Thoracic aorta (tissue), 2 donors: ENCODE measurements around the gene SMARCB1. TPM values are rescaled to one million over a fixed set of nuclear protein-coding genes. Genes with fewer than 3 reads are reported as not detected.

Experiments
- ATAC-seq: fragments of 150-250 bp; one replicate; pipeline ENCODE4 v1.8.0; 2017; ENCODE audit warnings: low read depth; ENCODE audit not compliant: insufficient number of reproducible peaks, low FRiP score
- DNase-seq: peaks from one replicate; pipeline ENCODE4 v3.0.0-alpha.2; 2020; ENCODE audit warnings: low spot score
- H3K27ac ChIP-seq, 2 donors: fragments of 200-600 bp; sonication (generic); 1 replicate in 1 of 2; 2 replicates in 1 of 2; pipeline ENCODE4 v1.5.1; 2016; ENCODE audit warnings: mild to moderate bottlenecking in 2 of 2, moderate library complexity in 2 of 2
- H3K27me3 ChIP-seq: fragments of 200-600 bp; sonication (generic); replicated peaks from 2 replicates; pipeline ENCODE4 v1.6.0; 2016; ENCODE audit warnings: mild to moderate bottlenecking; ENCODE audit not compliant: insufficient read depth
- H3K36me3 ChIP-seq: fragments of 200-600 bp; sonication (generic); one replicate; pipeline ENCODE4 v1.5.1; 2016
- H3K4me1 ChIP-seq, 2 donors: fragments of 200-600 bp; sonication (generic); 1 replicate in 1 of 2; 2 replicates in 1 of 2; pipeline versions ENCODE4 v1.5.1 to v1.6.0; 2016; ENCODE audit warnings: low read depth in 2 of 2, mild to moderate bottlenecking in 1 of 2; ENCODE audit not compliant: control insufficient read depth in 1 of 2
- H3K4me3 ChIP-seq: fragments of 200-600 bp; sonication (generic); 2 replicates; pipeline ENCODE4 v1.5.1; 2016; ENCODE audit warnings: mild to moderate bottlenecking
- H3K9me3 ChIP-seq: fragments of 200-600 bp; sonication (generic); 2 replicates; pipeline ENCODE4 v1.5.1; 2016
- total RNA-seq, 2 donors: library from RNA; depleted of rRNA; stranded (reverse); fragments of >200 nt; gene quantifications; one replicate each; pipeline versions ENCODE4 v1.1.0 to v1.2.3, GENCODE V29; 2016
- TF ChIP-seq, protein P1 (sequence below): fragments of 200-600 bp; sonication (generic); IDR thresholded peaks from one replicate; pipeline ENCODE4 v1.5.1; 2019; ENCODE audit warnings: antibody characterized with exemption

SMARCB1 gene
- total RNA-seq, 2 donors from 2014 or later, result 43.5 to 50.0 TPM

DNA sequence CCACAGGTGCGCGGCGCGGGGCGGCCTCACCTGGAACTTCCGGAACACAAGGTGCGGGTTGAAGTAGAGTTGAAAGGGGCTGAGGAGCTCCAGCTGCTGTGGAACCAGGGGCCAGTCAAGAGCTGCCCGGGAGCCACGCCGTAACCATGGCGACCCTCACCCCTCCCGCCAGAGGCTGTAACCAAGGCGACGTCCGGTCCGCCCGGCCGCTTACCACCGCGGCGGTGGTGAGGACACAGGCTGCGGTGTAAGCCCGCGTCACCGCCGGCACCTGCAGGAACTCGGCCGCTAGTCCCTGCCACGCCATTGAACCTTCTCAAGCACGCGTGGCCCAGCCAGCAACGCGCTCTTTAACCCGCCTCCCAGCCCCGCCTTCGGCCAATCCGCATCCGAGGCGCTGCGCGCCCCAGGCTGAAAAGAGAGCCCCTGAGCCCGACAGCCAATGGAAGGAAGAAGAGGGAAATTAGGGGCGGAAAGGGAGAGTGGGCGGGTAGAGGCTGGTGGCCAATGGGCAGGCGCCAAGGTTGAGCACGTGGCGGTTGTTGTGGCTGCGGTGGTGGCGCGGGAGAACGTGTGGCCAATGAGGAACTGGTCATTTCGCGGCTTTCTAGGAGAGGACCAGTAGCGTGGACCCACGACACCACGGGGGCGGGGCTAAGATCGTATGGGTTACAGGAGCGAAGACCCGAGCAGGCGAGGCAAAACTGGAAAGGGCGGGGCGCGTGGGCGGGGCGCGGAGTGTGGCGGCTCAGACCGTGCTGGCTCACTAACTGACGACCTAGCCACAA lies 52.1 kb downstream of the SMARCB1 start, which contains the start of gene DERL3:
TSS of gene DERL3 (minus strand) at position 326 of the 788 bp plus-strand sequence. CDS start at position 307, 19 bp downstream.
- Histone ChIP-seq H3K27me3 (no peaks in the 10 kb centered on the region), H3K9me3 (no peaks in the 10 kb centered on the region), H3K36me3 (no peaks in the 10 kb centered on the region), H3K27ac (no peak within 1 kb of the TSS), H3K4me1 (peaks cover 36 to 41% of the 10 kb centered on the region in 2 donors), H3K4me3 (peak within 1 kb of the TSS; percentile 83)
- DNase-seq, result peak; percentile 99
- TF ChIP-seq, protein P1, sequence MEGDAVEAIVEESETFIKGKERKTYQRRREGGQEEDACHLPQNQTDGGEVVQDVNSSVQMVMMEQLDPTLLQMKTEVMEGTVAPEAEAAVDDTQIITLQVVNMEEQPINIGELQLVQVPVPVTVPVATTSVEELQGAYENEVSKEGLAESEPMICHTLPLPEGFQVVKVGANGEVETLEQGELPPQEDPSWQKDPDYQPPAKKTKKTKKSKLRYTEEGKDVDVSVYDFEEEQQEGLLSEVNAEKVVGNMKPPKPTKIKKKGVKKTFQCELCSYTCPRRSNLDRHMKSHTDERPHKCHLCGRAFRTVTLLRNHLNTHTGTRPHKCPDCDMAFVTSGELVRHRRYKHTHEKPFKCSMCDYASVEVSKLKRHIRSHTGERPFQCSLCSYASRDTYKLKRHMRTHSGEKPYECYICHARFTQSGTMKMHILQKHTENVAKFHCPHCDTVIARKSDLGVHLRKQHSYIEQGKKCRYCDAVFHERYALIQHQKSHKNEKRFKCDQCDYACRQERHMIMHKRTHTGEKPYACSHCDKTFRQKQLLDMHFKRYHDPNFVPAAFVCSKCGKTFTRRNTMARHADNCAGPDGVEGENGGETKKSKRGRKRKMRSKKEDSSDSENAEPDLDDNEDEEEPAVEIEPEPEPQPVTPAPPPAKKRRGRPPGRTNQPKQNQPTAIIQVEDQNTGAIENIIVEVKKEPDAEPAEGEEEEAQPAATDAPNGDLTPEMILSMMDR, result no peak
- peak; percentile 92 for ATAC-seq

DNA sequence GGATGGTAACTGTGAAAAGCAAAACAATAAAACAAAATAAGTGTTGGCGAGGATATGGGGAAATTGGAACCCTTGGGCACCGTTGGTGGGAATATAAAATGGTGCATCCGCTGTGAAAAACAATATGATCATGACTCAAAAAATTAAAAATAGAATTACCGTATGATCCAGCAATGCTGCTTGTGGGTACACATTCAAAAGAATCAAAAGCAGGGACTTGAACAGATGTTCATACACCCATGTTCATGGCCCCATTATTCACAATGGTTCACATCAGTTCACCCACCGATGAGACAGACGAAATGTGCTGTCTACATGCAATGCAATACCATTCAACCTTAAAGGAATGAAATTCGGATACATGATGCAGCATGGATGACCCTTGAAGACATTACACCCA lies 53.3 kb downstream of the SMARCB1 start:
- DNase-seq (no peak), ATAC-seq (no peak)
- Histone ChIP-seq H3K4me3 (no peak overlapping the region), H3K27ac (no peak overlapping the region), H3K4me1 (peaks cover 37 to 38% of the 10 kb centered on the region in 2 donors), H3K27me3 (no peaks in the 10 kb centered on the region), H3K36me3 (no peaks in the 10 kb centered on the region), H3K9me3 (no peaks in the 10 kb centered on the region)
- TF ChIP-seq, protein P1, result no peak

DNA sequence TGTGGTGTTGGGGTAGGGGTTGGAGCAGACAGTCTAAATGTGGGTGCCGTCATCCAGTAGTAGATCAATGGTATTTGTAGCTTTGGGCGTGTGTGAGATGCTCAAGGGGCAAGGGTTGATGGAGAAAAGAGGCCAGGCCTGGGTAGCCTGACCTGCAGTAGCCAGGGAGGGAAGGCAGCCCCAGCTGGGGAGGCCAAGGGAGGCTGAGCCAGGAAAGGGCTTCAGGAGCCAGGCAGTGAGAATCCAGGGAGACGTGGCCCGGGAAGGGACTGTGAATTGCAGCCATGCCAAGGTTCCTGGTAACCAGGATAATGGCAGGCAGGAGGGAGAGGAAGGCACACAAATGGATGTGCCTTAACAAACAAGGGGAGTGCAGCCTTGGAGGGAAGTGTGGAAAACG lies 54.5 kb downstream of the SMARCB1 start:
- H3K4me1 ChIP-seq, result peaks cover 29 to 38% of the 10 kb centered on the region in 2 donors
- no peak for ATAC-seq
- H3K9me3 ChIP-seq, result no peaks in the 10 kb centered on the region
- no peak overlapping the region for H3K27ac ChIP-seq
- H3K27me3 ChIP-seq, result no peaks in the 10 kb centered on the region
- H3K4me3 ChIP-seq, result no peak overlapping the region
- TF ChIP-seq, protein P1, result no peak
- H3K36me3 ChIP-seq, result no peaks in the 10 kb centered on the region
- DNase-seq, result no peak

DNA sequence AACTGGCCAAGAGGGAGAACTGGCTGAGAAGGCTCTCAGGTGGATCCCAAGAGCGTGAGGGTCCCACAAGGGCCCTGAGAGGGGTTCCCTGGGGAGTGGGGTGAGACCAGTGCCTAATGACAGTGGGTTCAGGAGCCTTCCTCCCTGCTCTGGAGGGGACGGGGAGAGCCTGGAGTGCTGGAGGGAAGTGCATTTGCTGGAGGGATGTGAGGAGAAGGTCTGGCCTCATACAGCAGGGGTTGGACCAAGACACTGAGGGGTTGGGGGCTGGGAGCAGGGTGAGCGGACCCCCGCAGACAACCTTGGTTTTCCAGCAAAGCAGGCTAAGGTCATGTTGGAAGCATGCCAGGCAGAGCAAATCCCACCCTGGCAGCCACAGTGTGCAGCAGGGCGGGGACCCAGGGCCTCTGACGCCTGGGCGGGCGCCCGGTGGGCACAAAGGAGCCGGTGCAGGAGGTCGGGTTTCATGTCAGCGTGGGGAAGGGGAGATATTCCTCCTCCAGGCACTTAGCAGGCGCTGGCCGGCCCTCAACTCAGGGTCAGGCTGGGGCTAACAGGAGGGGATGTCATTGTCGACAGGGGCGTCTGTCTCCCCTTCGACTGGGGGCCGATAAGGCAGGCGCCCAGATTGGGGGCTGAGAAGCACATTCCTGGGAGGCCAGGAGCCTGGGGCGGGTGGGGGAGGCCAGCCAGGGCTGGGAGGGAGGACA lies 55.1 kb downstream of the SMARCB1 start:
- no peaks in the 10 kb centered on the region for H3K9me3 ChIP-seq
- H3K27ac ChIP-seq, result no peak overlapping the region
- DNase-seq, result no peak
- no peaks in the 10 kb centered on the region for H3K27me3 ChIP-seq
- TF ChIP-seq, protein P1, result no peak
- ATAC-seq, result no peak
- no peaks in the 10 kb centered on the region for H3K36me3 ChIP-seq
- H3K4me3 ChIP-seq, result no peak overlapping the region
- H3K4me1 ChIP-seq, result peaks cover 27 to 38% of the 10 kb centered on the region in 2 donors

DNA sequence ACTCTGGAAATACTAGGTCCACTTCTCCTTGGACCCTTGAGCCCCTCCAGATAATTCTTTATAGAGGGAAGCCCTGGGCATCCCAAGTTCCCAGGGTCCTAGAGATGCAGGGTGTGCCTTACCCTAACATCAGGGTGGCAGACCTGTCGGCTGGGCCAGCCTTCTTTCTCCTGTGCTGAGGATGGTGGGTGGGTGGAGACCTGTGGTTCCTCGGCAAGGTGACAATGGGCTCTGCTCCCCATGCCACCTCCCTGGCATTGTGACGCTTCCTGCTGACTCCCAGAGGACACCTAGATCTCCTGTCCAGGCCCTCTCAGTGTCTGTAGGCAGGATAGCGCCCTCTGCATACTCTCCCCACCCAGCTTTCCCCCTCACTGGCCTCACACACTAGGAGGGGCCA lies 55.8 kb downstream of the SMARCB1 start:
- DNase-seq, result no peak
- Histone ChIP-seq H3K9me3 (no peaks in the 10 kb centered on the region), H3K36me3 (no peaks in the 10 kb centered on the region), H3K27ac (no peak overlapping the region), H3K27me3 (no peaks in the 10 kb centered on the region), H3K4me3 (no peak overlapping the region), H3K4me1 (peaks cover 27 to 40% of the 10 kb centered on the region in 2 donors)
- no peak for ATAC-seq
- TF ChIP-seq, protein P1, result no peak
